HepG2 (cell line): ENCODE measurements around the gene SUCLG2. TPM values are rescaled to one million over a fixed set of nuclear protein-coding genes. Genes with fewer than 3 reads are reported as not detected.

Experiments
- ATAC-seq: fragments of 200-7000 bp; cut with Tn5 transposase; 3 replicates; pipeline ENCODE4 v1.9.1; 2020; ENCODE audit warnings: mild to moderate bottlenecking, moderate library complexity
- BruUV-seq: library from RNA; stranded (reverse); fragments of 400-500 nt; replicated peaks from 2 replicates; lab custom pipeline; 2021; lab: Mats Ljungman, UMichigan
- CTCF ChIA-PET: fragments of 300-600 bp; formaldehyde crosslinking; extraction: SDS; loops from one replicate; lab custom pipeline; 2021; ENCODE audit warnings: low total read pairs, inconsistent platforms, low intra/inter-chr PET ratio; lab: Yijun Ruan, JAX
- POLR2A ChIA-PET: fragments of 350-600 bp; sonication (Branson Sonifier 250); formaldehyde crosslinking; loops from one replicate; lab custom pipeline; 2020; ENCODE audit warnings: antibody characterized with exemption, inconsistent platforms; lab: Yijun Ruan, JAX
- DNase-seq: peaks from one replicate; pipeline ENCODE4 v3.0.0-alpha.2; 2015; ENCODE audit warnings: low spot score
- FAIRE-seq: peaks from 3 replicates; lab custom pipeline; 2011; peaks lifted over from hg19 to GRCh38; lab: Jason Lieb, UNC
- H2AFZ ChIP-seq: one replicate; pipeline ENCODE4 v1.6.1; 2011; ENCODE audit warnings: low read length, inconsistent platforms
- H3K27ac ChIP-seq: fragments of 300-600 bp; 3 replicates; pipeline ENCODE4 v1.8.0; 2011; ENCODE audit warnings: mixed run types, mild to moderate bottlenecking, mixed read lengths, low read length, inconsistent platforms; ENCODE audit not compliant: insufficient read depth; ENCODE audit errors: extremely low read length
- H3K27me3 ChIP-seq, 2 experiments: fragments of 200-600 bp in 1 of 2; 2 replicates in 1 of 2; 3 replicates in 1 of 2; pipeline versions ENCODE4 v1.6.0 to v1.8.0; 2011; ENCODE audit warnings: low read length in 2 of 2, mild to moderate bottlenecking in 2 of 2, moderate library complexity in 2 of 2, inconsistent platforms in 1 of 2; ENCODE audit not compliant: insufficient read depth in 2 of 2, control insufficient read depth in 1 of 2
- H3K36me3 ChIP-seq, 2 experiments: fragments of 200-600 bp in 1 of 2; replicated peaks in 1 of 2; 2 replicates in 1 of 2; 3 replicates in 1 of 2; pipeline versions ENCODE4 v1.5.1 to v1.8.0; 2011; ENCODE audit warnings: low read length in 2 of 2, inconsistent platforms in 1 of 2; ENCODE audit not compliant: insufficient read depth in 2 of 2, control insufficient read depth in 1 of 2
- H3K4me1 ChIP-seq: 2 replicates; pipeline ENCODE4 v1.5.1; 2012; ENCODE audit warnings: low read length, inconsistent platforms; ENCODE audit not compliant: insufficient read depth
- H3K4me2 ChIP-seq: 2 replicates; pipeline ENCODE4 v1.6.0; 2011; ENCODE audit warnings: low read depth, low read length, inconsistent platforms
- H3K4me3 ChIP-seq, 3 experiments: fragments of 200-600 bp in 1 of 3; sonication (generic), shearing (Covaris generic) in 1 of 3; replicated peaks in 1 of 3; 2 replicates each; pipeline ENCODE4 v1.5.1; 2011 to 2016; ENCODE audit warnings: low read length in 3 of 3, inconsistent platforms in 2 of 3, low read depth in 2 of 3, mild to moderate bottlenecking in 2 of 3, control low read depth in 1 of 3, mixed read lengths in 1 of 3; ENCODE audit not compliant: insufficient read depth in 1 of 3
- H3K79me2 ChIP-seq: one replicate; pipeline ENCODE4 v1.6.1; 2011; ENCODE audit warnings: low read length, inconsistent platforms; ENCODE audit not compliant: insufficient read depth
- H3K9ac ChIP-seq: 2 replicates; pipeline ENCODE4 v1.6.0; 2011; ENCODE audit warnings: mild to moderate bottlenecking, low read depth, low read length, inconsistent platforms; ENCODE audit not compliant: insufficient read depth
- H3K9me3 ChIP-seq: 2 replicates; pipeline ENCODE4 v1.5.1; 2012; ENCODE audit warnings: mild to moderate bottlenecking, low read length
- H4K20me1 ChIP-seq: 2 replicates; pipeline ENCODE4 v1.6.0; 2011; ENCODE audit warnings: inconsistent platforms, mild to moderate bottlenecking, low read length, moderate library complexity; ENCODE audit not compliant: insufficient read depth
- AKAP8 ChIP-seq: sonication (generic); formaldehyde crosslinking; IDR thresholded peaks from 2 replicates; pipeline ENCODE4 v1.5.1; 2020; ENCODE audit warnings: mild to moderate bottlenecking, missing genetic modification reagents
- KDM1A ChIP-seq: IDR thresholded peaks from 2 replicates; pipeline ENCODE4 v1.6.1; 2016; ENCODE audit warnings: missing compliant biosample characterization
- NFE2 ChIP-seq: sonication (generic); formaldehyde crosslinking; IDR thresholded peaks from 2 replicates; pipeline ENCODE4 v1.4.0; 2020; ENCODE audit warnings: missing genetic modification reagents
- NFYB ChIP-seq: sonication (generic); formaldehyde crosslinking; IDR thresholded peaks from 2 replicates; pipeline ENCODE4 v1.4.0; 2020; ENCODE audit warnings: missing genetic modification reagents
- NR2F2 ChIP-seq: IDR thresholded peaks from 2 replicates; pipeline ENCODE4 v1.6.1; 2012; ENCODE audit warnings: low read depth, inconsistent platforms, borderline replicate concordance
- PLRG1 ChIP-seq: fragments of 450-650 bp; conservative IDR thresholded peaks from 2 replicates; pipeline ENCODE4 v1.6.1; 2016
- REPIN1 ChIP-seq: sonication (generic); formaldehyde crosslinking; IDR thresholded peaks from 2 replicates; pipeline ENCODE4 v1.8.0; 2022; ENCODE audit warnings: missing genetic modification reagents, low read depth, mild to moderate bottlenecking, borderline replicate concordance
- TRAFD1 ChIP-seq: sonication (generic); formaldehyde crosslinking; IDR thresholded peaks from 2 replicates; pipeline ENCODE4 v1.5.1; 2020; ENCODE audit warnings: missing genetic modification reagents, mild to moderate bottlenecking, borderline replicate concordance
- ZBTB42 ChIP-seq: sonication (generic); formaldehyde crosslinking; IDR thresholded peaks from 2 replicates; pipeline ENCODE4 v1.5.0; 2020; ENCODE audit warnings: mild to moderate bottlenecking, missing genetic modification reagents
- ZNF839 ChIP-seq: sonication (generic); formaldehyde crosslinking; IDR thresholded peaks from 2 replicates; pipeline ENCODE4 v1.4.0; 2020; ENCODE audit warnings: missing genetic modification reagents, mild to moderate bottlenecking, borderline replicate concordance
- ZSCAN25 ChIP-seq: sonication (generic); formaldehyde crosslinking; IDR thresholded peaks from 2 replicates; pipeline ENCODE4 v1.8.0; 2022; ENCODE audit warnings: mild to moderate bottlenecking, missing genetic modification reagents
- WGBS: methylation state at CpG from one replicate; pipeline ENCODE4 v1.1.6; 2017; ENCODE audit warnings: low lambda C conversion rate; 5-methylcytosine and 5-hydroxymethylcytosine counted together
- in situ Hi-C: cut with HindIII; loops from 2 replicates; pipeline ENCODE4 v1.10.0; 2017; ENCODE audit warnings: low pct_unique_long_range_greater_than_20kb; ENCODE audit not compliant: extremely low pct_ligation_motif_present
- intact Hi-C: fragments of 100-400 bp; cut with micrococcal nuclease; formaldehyde crosslinking; loops from one replicate; pipeline ENCODE4 v1.10.0; 2022; ENCODE audit not compliant: unreplicated experiment
- polyA plus RNA-seq, 8 experiments: library from polyadenylated mRNA; depleted of rRNA in 3 of 8; stranded (reverse) in 7 of 8; unstranded in 1 of 8; fragments of >200 nt; fragmentation: Illumina TruSeq in 4 of 8; extraction: Trizol in 4 of 8; gene quantifications; 2 replicates each; pipeline versions ENCODE4 v1.2.1 to v1.2.3, GENCODE V29; 2011 to 2016; ENCODE audit warnings: low read depth in 4 of 8, missing spikeins in 1 of 8, mixed read lengths in 1 of 8; ENCODE audit not compliant: insufficient read depth in 1 of 8
- total RNA-seq, 5 experiments: library from RNA; depleted of rRNA; stranded (reverse); fragments of >200 nt; fragmentation: Illumina TruSeq; extraction: Trizol; gene quantifications; 2 replicates each; pipeline ENCODE4 v1.2.3, GENCODE V29; 2016; ENCODE audit warnings: low read depth in 1 of 5
- TF ChIP-seq, protein P1 (sequence below): sonication (generic); formaldehyde crosslinking; IDR thresholded peaks from 2 replicates; pipeline ENCODE4 v1.4.0; 2020; ENCODE audit warnings: missing genetic modification reagents, low read depth, mild to moderate bottlenecking, borderline replicate concordance
- TF ChIP-seq, protein P2 (sequence below): sonication (generic); formaldehyde crosslinking; IDR thresholded peaks from 2 replicates; pipeline ENCODE4 v1.4.0; 2020; ENCODE audit warnings: mild to moderate bottlenecking, missing genetic modification reagents, borderline replicate concordance
- TF ChIP-seq, protein P3 (sequence below): sonication (generic); formaldehyde crosslinking; IDR thresholded peaks from 2 replicates; pipeline ENCODE4 v1.4.0; 2020; ENCODE audit warnings: mild to moderate bottlenecking, low read depth, missing genetic modification reagents

Gene SUCLG2
- total and polyA plus RNA-seq, 2 of the 13 experiments (the other 11 are each of a cell fraction or from before 2014, with no cell fraction given): 21.4 to 64.9 TPM

GRCh38 chr3:67458896-67459530 is 195.4 kb downstream of the SUCLG2 start:
- TF ChIP-seq PLRG1 (no peak), NFE2 (CRISPR knock-in tag) (no peak), NR2F2 (no peak), KDM1A (CRISPR knock-in tag) (no peak), ZSCAN25 (no peak)
- TF ChIP-seq, all 625 proteins: peak for 0
- BruUV-seq: no TSS peak
- ATAC-seq (no peak), DNase-seq (no peak), FAIRE-seq (no peak)
- Histone ChIP-seq H3K4me3 (no peak overlapping the region), H3K79me2 (no peaks in the 10 kb centered on the region), H3K27ac (no peak overlapping the region), H3K9ac (no peak overlapping the region), H3K36me3 (no peaks in the 10 kb centered on the region; a peak in 1 of 5 replicates), H3K9me3 (no peaks in the 10 kb centered on the region), H4K20me1 (no peaks in the 10 kb centered on the region), H3K4me1 (no peaks in the 10 kb centered on the region), H3K4me2 (no peak overlapping the region), H2AFZ (no peak overlapping the region), H3K27me3 (no peaks in the 10 kb centered on the region)
- WGBS: 99% methylated on average over 4 of the region's 4 CpGs
- POLR2A ChIA-PET: no interaction called here
- in situ Hi-C loops (no loop called here), intact Hi-C loops (no loop called here)
- CTCF ChIA-PET: no interaction called here

DNA sequence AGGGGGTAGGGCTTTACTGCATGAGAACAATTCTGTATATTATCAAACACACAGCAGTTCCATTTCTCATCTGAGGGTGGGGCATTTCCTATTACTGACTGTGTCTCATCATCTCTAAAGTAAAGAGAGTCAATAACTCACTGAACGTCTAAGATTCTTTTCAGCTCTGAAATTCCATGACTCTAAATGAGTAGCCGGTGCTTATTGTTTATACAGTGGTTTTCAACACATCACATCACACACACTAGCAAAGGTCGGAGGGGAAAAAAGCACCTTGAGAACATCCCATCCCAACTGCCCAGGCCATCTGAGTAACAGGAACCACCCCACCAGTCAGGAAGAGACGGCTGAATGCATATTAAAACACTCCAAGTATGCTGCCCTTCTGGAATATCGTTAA is 196.0 kb downstream of the SUCLG2 start:
- Histone ChIP-seq H2AFZ (no peak overlapping the region), H3K4me1 (no peaks in the 10 kb centered on the region), H3K4me3 (no peak overlapping the region), H3K27me3 (no peaks in the 10 kb centered on the region), H3K9ac (no peak overlapping the region), H3K79me2 (no peaks in the 10 kb centered on the region), H3K27ac (no peak overlapping the region), H3K9me3 (no peaks in the 10 kb centered on the region), H3K36me3 (no peaks in the 10 kb centered on the region; a peak in 1 of 5 replicates), H3K4me2 (no peak overlapping the region), H4K20me1 (no peaks in the 10 kb centered on the region)
- intact Hi-C loops (no loop called here), in situ Hi-C loops (no loop called here)
- no peak for FAIRE-seq
- WGBS: 97% methylated on average over 5 of the region's 5 CpGs
- no peak for ATAC-seq
- DNase-seq: no peak
- TSS peak; percentile 27 for BruUV-seq
- ChIA-PET POLR2A (no interaction called here), CTCF (no interaction called here)
- TF ChIP-seq ZBTB42 (CRISPR knock-in tag) (no peak), REPIN1 (CRISPR knock-in tag) (no peak), TRAFD1 (CRISPR knock-in tag) (no peak), AKAP8 (CRISPR knock-in tag) (no peak), NFYB (CRISPR knock-in tag) (no peak), ZNF839 (no peak)
- TF ChIP-seq, protein P1, sequence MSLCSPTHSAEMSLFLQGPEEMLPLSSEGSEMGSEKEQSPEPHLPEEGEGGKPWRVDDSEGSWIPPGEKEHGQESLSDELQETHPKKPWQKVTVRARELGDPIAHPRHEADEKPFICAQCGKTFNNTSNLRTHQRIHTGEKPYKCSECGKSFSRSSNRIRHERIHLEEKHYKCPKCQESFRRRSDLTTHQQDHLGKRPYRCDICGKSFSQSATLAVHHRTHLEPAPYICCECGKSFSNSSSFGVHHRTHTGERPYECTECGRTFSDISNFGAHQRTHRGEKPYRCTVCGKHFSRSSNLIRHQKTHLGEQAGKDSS: no peak
- TF ChIP-seq, protein P2, sequence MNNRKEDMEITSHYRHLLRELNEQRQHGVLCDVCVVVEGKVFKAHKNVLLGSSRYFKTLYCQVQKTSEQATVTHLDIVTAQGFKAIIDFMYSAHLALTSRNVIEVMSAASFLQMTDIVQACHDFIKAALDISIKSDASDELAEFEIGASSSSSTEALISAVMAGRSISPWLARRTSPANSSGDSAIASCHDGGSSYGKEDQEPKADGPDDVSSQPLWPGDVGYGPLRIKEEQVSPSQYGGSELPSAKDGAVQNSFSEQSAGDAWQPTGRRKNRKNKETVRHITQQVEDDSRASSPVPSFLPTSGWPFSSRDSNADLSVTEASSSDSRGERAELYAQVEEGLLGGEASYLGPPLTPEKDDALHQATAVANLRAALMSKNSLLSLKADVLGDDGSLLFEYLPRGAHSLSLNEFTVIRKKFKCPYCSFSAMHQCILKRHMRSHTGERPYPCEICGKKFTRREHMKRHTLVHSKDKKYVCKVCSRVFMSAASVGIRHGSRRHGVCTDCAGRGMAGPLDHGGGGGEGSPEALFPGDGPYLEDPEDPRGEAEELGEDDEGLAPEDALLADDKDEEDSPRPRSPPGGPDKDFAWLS (CRISPR knock-in tag): no peak
- TF ChIP-seq, protein P3, sequence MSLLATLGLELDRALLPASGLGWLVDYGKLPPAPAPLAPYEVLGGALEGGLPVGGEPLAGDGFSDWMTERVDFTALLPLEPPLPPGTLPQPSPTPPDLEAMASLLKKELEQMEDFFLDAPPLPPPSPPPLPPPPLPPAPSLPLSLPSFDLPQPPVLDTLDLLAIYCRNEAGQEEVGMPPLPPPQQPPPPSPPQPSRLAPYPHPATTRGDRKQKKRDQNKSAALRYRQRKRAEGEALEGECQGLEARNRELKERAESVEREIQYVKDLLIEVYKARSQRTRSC: no peak
